Measurements from ENCODE around the gene NFKBIB.

DNA sequence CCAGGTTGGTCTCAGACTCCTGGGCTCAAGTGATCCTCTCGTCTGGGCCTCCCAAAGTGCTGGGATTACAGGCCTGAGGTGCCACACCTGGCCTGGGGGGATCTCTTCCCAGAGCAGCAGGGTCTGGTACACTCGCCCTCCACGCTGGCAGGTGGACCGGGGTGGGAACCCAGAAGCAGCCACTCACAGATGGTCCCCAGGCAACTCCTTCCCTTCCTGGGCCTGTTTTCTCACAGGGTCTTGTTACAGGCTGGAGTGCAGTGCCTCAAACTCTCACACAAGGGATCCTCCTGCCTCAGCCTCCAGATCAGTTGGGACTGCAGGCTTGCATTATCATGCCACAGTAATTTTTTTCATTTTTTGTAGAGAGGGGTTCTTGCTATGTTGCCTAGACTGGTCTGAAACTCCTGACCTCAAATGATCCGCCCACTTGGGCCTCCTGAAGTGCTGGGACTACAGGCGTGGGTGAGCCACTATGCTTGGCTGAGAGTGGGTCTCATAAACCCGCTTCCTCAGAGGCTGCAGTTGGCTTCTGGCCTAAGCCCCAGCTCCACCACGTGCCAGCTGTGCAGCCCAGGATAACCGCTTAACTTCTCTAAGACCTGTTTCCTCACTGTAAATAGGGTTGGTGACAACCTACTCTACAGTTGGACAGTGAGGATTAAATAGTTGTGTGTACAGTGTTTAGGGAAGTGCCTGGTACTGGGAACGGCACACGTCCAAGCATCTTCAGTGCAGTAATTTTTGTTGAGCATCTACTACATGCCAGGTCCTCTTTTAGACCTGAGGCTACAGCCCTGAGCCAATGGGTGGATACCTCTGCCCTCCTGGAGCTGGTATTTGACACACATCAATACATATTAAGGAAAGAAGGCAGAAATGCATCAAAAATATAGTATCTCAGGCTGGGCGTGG is 13.1 kb downstream of the NFKBIB start:
- no peak for TF ChIP-seq EZH2phosphoT487 (IDR thresholded peaks at IDR 0.05; ENCODE audit: low read depth)
- TF ChIP-seq CTCF (IDR thresholded peaks at IDR 0.05; ENCODE audit: low read depth, low read length), result no peak
